Tibial nerve (tissue), 3 donors: Measurements from ENCODE around the gene XKR7.

Source experiments
- POLR2A ChIP-seq, 2 donors: fragments of 450-650 bp; IDR thresholded peaks; one replicate each; pipeline ENCODE4 v1.6.1; 2017; ENCODE audit warnings: antibody characterized with exemption in 2 of 2, mild to moderate bottlenecking in 2 of 2, moderate library complexity in 2 of 2
- TF ChIP-seq, protein P1 (sequence below), 5 experiments: fragments of 200-600 bp in 3 of 5; fragments of 450-650 bp in 2 of 5; sonication (generic) in 3 of 5; IDR thresholded peaks; one replicate each; pipeline ENCODE4 v1.5.1; 2016 to 2019; ENCODE audit warnings: antibody characterized with exemption in 5 of 5, mild to moderate bottlenecking in 3 of 5, moderate library complexity in 2 of 5

DNA sequence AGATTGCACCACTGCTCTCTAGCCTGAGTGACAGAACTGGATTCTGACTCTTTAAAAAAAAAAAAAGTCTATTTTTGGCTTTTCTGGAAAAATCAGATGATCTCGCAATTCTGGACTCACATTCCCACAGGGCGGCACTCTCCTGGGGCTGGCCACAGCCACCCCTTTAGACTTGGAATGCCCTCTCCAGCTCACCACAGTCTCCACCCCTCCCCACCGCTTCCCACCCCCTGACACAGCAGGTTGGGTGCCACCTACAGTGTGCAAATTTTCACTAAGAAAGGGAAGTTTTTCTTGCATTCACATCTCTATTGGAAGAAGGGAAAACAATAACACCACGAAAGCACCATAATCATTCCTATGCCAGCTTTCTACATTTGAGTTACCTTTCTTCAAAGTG is 31.5 kb upstream of the XKR7 start:
- no peak for TF ChIP-seq POLR2A (IDR thresholded peaks at IDR 0.05)
- TF ChIP-seq, protein P1, sequence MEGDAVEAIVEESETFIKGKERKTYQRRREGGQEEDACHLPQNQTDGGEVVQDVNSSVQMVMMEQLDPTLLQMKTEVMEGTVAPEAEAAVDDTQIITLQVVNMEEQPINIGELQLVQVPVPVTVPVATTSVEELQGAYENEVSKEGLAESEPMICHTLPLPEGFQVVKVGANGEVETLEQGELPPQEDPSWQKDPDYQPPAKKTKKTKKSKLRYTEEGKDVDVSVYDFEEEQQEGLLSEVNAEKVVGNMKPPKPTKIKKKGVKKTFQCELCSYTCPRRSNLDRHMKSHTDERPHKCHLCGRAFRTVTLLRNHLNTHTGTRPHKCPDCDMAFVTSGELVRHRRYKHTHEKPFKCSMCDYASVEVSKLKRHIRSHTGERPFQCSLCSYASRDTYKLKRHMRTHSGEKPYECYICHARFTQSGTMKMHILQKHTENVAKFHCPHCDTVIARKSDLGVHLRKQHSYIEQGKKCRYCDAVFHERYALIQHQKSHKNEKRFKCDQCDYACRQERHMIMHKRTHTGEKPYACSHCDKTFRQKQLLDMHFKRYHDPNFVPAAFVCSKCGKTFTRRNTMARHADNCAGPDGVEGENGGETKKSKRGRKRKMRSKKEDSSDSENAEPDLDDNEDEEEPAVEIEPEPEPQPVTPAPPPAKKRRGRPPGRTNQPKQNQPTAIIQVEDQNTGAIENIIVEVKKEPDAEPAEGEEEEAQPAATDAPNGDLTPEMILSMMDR (IDR thresholded peaks at IDR 0.05) = no peak
